GM12801 (cell line): Measurements from ENCODE around the gene OSCAR.

ENCODE experiments used
- CTCF ChIP-seq: IDR thresholded peaks from one replicate; pipeline ENCODE4 v1.5.1; 2011; ENCODE audit warnings: control low read depth; ENCODE audit not compliant: insufficient read length; ENCODE audit errors: extremely low read depth

OSCAR gene

GRCh38 chr19:54129617-54129996 is 29.0 kb upstream of the OSCAR start:
- no peak for TF ChIP-seq CTCF

GRCh38 chr19:54128796-54129616 is 28.4 kb upstream of the OSCAR start:
- TF ChIP-seq CTCF, result no peak

GRCh38 chr19:54128441-54128725 is 27.8 kb upstream of the OSCAR start:
- no peak for TF ChIP-seq CTCF

GRCh38 chr19:54127688-54128440 is 27.3 kb upstream of the OSCAR start:
- TF ChIP-seq CTCF, result no peak

- no peak for TF ChIP-seq CTCF
Observed at GRCh38 chr19:54125713-54126112, 25.1 kb upstream of the OSCAR start.

GRCh38 chr19:54124393-54124792 is 23.8 kb upstream of the OSCAR start:
- TF ChIP-seq CTCF, result no peak

- no peak for TF ChIP-seq CTCF
Observed at GRCh38 chr19:54123682-54124081, 23.1 kb upstream of the OSCAR start.
